Measurements from ENCODE around the gene FBXO10. TPM values are rescaled to one million over a fixed set of nuclear protein-coding genes. Genes with fewer than 3 reads are reported as not detected.

FBXO10 gene
- total and polyA plus RNA-seq, 2 experiments from 2014 or later: 3.4 to 13.4 TPM

DNA sequence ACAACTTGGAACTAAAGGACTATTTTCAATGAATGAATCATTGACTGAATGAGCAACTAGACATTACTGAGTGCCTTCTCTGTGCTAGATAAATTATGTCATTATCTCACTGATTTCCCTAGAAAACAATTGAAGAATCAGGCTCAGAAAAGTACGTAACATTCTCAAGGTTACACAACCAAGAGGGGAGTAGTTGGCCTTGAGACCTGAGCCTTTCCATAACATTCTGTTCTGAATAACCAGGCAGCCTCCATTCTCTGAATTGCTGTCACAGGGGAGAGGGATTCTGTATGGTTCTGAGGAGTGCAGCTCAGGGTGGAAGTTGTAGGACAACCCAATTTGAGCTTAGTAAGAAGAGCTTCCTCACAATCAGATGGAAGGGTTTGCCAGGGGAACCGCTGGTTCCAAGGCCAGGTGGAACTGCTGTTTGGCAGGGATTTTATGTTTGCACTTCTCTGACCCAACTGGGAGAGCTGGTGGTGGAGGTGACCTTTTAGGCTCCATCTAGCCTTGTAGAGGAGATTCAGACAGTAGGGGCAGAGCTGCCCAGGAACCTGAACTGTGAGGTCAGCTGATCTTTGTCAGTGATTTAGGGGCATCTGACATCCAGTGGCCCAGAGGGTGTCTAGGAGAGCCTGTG is 74.1 kb downstream of the FBXO10 start:
- ATAC-seq (no peak), DNase-seq (ENCODE audit: low spot score) (no peak)
- Histone ChIP-seq H3F3A (replicated peaks; ENCODE audit: low read depth) (0 out of 2 replicates have a peak, but pooled peaks cover 4% of the 10 kb centered on the region), H3K79me2 (replicated peaks; ENCODE audit: insufficient read depth) (0 out of 2 replicates have a peak, but pooled peaks cover 3% of the 10 kb centered on the region), H2AFZ (no peak overlapping the region), H3K4me2 (no peak overlapping the region), H3K4me1 (ENCODE audit: insufficient read depth) (no peaks in the 10 kb centered on the region), H4K20me1 (replicated peaks; ENCODE audit: insufficient read depth) (peaks cover 32% of the 10 kb centered on the region), H3K27ac (ENCODE audit: low read depth) (no peak overlapping the region), H3K36me3 (ENCODE audit: insufficient read depth) (peaks cover 59% of the 10 kb centered on the region), H3K9me2 (ENCODE audit: insufficient read depth) (no peaks in the 10 kb centered on the region), H3K4me3 (no peak overlapping the region), H3K27me3 (ENCODE audit: insufficient read depth) (no peaks in the 10 kb centered on the region)
- Mint-ChIP-seq H3K27me3 (ENCODE audit: insufficient read depth, low read depth, poor library complexity) (peaks cover 2% of the 10 kb centered on the region), H3K36me3 (ENCODE audit: low read depth) (peaks cover 68% of the 10 kb centered on the region), H3K4me3 (no peak overlapping the region), H3K9me3 (no peaks in the 10 kb centered on the region), H3K27ac (no peak overlapping the region), H3K4me1 (no peaks in the 10 kb centered on the region)
- no peak for TF ChIP-seq STAT1 (IDR thresholded peaks at IDR 0.05; ENCODE audit: unreplicated experiment)
- TF ChIP-seq, protein P1, sequence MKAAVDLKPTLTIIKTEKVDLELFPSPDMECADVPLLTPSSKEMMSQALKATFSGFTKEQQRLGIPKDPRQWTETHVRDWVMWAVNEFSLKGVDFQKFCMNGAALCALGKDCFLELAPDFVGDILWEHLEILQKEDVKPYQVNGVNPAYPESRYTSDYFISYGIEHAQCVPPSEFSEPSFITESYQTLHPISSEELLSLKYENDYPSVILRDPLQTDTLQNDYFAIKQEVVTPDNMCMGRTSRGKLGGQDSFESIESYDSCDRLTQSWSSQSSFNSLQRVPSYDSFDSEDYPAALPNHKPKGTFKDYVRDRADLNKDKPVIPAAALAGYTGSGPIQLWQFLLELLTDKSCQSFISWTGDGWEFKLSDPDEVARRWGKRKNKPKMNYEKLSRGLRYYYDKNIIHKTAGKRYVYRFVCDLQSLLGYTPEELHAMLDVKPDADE (IDR thresholded peaks at IDR 0.05): no peak
- TF ChIP-seq, protein P2, sequence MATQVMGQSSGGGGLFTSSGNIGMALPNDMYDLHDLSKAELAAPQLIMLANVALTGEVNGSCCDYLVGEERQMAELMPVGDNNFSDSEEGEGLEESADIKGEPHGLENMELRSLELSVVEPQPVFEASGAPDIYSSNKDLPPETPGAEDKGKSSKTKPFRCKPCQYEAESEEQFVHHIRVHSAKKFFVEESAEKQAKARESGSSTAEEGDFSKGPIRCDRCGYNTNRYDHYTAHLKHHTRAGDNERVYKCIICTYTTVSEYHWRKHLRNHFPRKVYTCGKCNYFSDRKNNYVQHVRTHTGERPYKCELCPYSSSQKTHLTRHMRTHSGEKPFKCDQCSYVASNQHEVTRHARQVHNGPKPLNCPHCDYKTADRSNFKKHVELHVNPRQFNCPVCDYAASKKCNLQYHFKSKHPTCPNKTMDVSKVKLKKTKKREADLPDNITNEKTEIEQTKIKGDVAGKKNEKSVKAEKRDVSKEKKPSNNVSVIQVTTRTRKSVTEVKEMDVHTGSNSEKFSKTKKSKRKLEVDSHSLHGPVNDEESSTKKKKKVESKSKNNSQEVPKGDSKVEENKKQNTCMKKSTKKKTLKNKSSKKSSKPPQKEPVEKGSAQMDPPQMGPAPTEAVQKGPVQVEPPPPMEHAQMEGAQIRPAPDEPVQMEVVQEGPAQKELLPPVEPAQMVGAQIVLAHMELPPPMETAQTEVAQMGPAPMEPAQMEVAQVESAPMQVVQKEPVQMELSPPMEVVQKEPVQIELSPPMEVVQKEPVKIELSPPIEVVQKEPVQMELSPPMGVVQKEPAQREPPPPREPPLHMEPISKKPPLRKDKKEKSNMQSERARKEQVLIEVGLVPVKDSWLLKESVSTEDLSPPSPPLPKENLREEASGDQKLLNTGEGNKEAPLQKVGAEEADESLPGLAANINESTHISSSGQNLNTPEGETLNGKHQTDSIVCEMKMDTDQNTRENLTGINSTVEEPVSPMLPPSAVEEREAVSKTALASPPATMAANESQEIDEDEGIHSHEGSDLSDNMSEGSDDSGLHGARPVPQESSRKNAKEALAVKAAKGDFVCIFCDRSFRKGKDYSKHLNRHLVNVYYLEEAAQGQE (IDR thresholded peaks at IDR 0.05; ENCODE audit: unreplicated experiment): no peak
- TF ChIP-seq, protein P3, sequence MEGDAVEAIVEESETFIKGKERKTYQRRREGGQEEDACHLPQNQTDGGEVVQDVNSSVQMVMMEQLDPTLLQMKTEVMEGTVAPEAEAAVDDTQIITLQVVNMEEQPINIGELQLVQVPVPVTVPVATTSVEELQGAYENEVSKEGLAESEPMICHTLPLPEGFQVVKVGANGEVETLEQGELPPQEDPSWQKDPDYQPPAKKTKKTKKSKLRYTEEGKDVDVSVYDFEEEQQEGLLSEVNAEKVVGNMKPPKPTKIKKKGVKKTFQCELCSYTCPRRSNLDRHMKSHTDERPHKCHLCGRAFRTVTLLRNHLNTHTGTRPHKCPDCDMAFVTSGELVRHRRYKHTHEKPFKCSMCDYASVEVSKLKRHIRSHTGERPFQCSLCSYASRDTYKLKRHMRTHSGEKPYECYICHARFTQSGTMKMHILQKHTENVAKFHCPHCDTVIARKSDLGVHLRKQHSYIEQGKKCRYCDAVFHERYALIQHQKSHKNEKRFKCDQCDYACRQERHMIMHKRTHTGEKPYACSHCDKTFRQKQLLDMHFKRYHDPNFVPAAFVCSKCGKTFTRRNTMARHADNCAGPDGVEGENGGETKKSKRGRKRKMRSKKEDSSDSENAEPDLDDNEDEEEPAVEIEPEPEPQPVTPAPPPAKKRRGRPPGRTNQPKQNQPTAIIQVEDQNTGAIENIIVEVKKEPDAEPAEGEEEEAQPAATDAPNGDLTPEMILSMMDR (conservative IDR thresholded peaks at IDR 0.05; ENCODE audit: low read depth in 2 of 2): no peak
- TF ChIP-seq NANOG (IDR thresholded peaks at IDR 0.05; ENCODE audit: borderline replicate concordance): no peak
- TF ChIP-seq ZNF331 (CRISPR knock-in tag; IDR thresholded peaks at IDR 0.05; ENCODE audit: low read depth): no peak
- no peak for TF ChIP-seq ZNF114 (CRISPR knock-in tag; IDR thresholded peaks at IDR 0.05)
- TF ChIP-seq, protein P4, sequence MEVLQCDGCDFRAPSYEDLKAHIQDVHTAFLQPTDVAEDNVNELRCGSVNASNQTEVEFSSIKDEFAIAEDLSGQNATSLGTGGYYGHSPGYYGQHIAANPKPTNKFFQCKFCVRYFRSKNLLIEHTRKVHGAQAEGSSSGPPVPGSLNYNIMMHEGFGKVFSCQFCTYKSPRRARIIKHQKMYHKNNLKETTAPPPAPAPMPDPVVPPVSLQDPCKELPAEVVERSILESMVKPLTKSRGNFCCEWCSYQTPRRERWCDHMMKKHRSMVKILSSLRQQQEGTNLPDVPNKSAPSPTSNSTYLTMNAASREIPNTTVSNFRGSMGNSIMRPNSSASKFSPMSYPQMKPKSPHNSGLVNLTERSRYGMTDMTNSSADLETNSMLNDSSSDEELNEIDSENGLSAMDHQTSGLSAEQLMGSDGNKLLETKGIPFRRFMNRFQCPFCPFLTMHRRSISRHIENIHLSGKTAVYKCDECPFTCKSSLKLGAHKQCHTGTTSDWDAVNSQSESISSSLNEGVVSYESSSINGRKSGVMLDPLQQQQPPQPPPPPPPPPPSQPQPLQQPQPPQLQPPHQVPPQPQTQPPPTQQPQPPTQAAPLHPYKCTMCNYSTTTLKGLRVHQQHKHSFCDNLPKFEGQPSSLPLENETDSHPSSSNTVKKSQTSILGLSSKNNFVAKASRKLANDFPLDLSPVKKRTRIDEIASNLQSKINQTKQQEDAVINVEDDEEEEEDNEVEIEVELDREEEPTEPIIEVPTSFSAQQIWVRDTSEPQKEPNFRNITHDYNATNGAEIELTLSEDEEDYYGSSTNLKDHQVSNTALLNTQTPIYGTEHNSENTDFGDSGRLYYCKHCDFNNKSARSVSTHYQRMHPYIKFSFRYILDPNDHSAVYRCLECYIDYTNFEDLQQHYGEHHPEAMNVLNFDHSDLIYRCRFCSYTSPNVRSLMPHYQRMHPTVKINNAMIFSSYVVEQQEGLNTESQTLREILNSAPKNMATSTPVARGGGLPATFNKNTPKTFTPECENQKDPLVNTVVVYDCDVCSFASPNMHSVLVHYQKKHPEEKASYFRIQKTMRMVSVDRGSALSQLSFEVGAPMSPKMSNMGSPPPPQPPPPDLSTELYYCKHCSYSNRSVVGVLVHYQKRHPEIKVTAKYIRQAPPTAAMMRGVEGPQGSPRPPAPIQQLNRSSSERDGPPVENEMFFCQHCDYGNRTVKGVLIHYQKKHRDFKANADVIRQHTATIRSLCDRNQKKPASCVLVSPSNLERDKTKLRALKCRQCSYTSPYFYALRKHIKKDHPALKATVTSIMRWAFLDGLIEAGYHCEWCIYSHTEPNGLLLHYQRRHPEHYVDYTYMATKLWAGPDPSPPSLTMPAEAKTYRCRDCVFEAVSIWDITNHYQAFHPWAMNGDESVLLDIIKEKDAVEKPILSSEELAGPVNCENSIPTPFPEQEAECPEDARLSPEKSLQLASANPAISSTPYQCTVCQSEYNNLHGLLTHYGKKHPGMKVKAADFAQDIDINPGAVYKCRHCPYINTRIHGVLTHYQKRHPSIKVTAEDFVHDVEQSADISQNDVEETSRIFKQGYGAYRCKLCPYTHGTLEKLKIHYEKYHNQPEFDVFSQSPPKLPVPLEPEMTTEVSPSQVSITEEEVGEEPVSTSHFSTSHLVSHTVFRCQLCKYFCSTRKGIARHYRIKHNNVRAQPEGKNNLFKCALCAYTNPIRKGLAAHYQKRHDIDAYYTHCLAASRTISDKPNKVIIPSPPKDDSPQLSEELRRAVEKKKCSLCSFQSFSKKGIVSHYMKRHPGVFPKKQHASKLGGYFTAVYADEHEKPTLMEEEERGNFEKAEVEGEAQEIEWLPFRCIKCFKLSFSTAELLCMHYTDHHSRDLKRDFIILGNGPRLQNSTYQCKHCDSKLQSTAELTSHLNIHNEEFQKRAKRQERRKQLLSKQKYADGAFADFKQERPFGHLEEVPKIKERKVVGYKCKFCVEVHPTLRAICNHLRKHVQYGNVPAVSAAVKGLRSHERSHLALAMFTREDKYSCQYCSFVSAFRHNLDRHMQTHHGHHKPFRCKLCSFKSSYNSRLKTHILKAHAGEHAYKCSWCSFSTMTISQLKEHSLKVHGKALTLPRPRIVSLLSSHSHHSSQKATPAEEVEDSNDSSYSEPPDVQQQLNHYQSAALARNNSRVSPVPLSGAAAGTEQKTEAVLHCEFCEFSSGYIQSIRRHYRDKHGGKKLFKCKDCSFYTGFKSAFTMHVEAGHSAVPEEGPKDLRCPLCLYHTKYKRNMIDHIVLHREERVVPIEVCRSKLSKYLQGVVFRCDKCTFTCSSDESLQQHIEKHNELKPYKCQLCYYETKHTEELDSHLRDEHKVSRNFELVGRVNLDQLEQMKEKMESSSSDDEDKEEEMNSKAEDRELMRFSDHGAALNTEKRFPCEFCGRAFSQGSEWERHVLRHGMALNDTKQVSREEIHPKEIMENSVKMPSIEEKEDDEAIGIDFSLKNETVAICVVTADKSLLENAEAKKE (CRISPR knock-in tag; IDR thresholded peaks at IDR 0.05): no peak
- TF ChIP-seq CREB1 (CRISPR knock-in tag; IDR thresholded peaks at IDR 0.05; ENCODE audit: low read depth): no peak
- TF ChIP-seq EZH2 (IDR thresholded peaks at IDR 0.05; ENCODE audit: low read depth, unreplicated experiment): no peak
- no peak for TF ChIP-seq JUNB (IDR thresholded peaks at IDR 0.05; ENCODE audit: unreplicated experiment)
- TF ChIP-seq POLR2AphosphoS5 (IDR thresholded peaks at IDR 0.05; ENCODE audit: low read depth): no peak
- TF ChIP-seq EZH2phosphoT487 (IDR thresholded peaks at IDR 0.05; ENCODE audit: unreplicated experiment): no peak

Data from GM23338 (cell line).